ENCODE results near the gene TTC23.
"Not testable (repeated sequence)": the region's sequence is repeated elsewhere in the genome, so short reads cannot be mapped to it uniquely, and the experiment has no call there.

TTC23 gene

GRCh38 chr15:99117563-99118257, 131.7 kb downstream of the TTC23 start:
- no peak for DNase-seq

GRCh38 chr15:99117111-99117510, 132.3 kb downstream of the TTC23 start:
- no peak for DNase-seq

- DNase-seq, result no peak
Observed at GRCh38 chr15:99115300-99116215, 133.8 kb downstream of the TTC23 start.

GRCh38 chr15:99114511-99115299, 134.7 kb downstream of the TTC23 start:
- DNase-seq, result no peak

- DNase-seq, result no peak
Observed at GRCh38 chr15:99113547-99114271, 135.7 kb downstream of the TTC23 start.

- DNase-seq, result not testable (repeated sequence)
Observed at GRCh38 chr15:99111641-99112040, 137.7 kb downstream of the TTC23 start.

GRCh38 chr15:99110581-99111320, 138.6 kb downstream of the TTC23 start:
- no peak for DNase-seq

GRCh38 chr15:99110093-99110492, 139.3 kb downstream of the TTC23 start:
- no peak for DNase-seq

- DNase-seq, result no peak
Observed at GRCh38 chr15:99109555-99110021, 139.8 kb downstream of the TTC23 start.

- DNase-seq, result no peak
Observed at GRCh38 chr15:99108993-99109392, 140.4 kb downstream of the TTC23 start.

GRCh38 chr15:99106417-99107220, 142.8 kb downstream of the TTC23 start:
- peak in 2 of 6 experiments; percentile 20 to 41 for DNase-seq

- peak in 1 of 6 experiments; percentile 52 for DNase-seq
Observed at GRCh38 chr15:99105514-99106341, 143.7 kb downstream of the TTC23 start.

GRCh38 chr15:99104788-99105513, 144.4 kb downstream of the TTC23 start, which contains the start of gene SYNM:
Gene SYNM, plus strand, starts transcription at chr15:99105080. Its CDS starts 120 bp downstream, at chr15:99105200.
- peak in 1 of 6 experiments; percentile 8 for DNase-seq

- no peak for DNase-seq
Observed at GRCh38 chr15:99103279-99103678, 146.1 kb downstream of the TTC23 start.

GRCh38 chr15:99102332-99103235, 146.8 kb downstream of the TTC23 start:
- no peak for DNase-seq

GRCh38 chr15:99101501-99101900, 147.9 kb downstream of the TTC23 start:
- DNase-seq, result no peak

Data from stimulated activated naive CD4-positive, alpha-beta T cell (primary cell).